ENCODE data around the gene NTM.

DNA sequence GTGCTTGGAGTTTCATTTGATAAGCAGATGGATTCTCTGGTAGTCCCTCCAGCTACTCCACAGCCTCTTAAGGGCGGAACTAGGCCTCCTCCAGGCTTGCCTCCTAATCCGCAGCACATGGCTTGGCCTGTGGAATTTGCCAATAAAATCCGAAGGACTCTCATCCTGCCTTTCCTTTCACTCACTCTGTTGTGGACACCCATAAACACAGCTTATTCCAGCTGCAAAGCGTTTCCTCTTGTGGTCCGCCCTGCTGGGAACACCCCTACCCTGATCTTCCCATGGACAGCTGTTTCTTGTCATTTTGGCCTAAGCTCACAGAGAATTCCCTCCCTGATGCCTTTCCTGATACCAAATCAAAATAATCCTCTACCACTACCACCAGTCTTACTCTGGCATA is 546.2 kb downstream of the NTM start:
- TF ChIP-seq CTCF (conservative IDR thresholded peaks at IDR 0.05 in 1 of 2, IDR thresholded peaks at IDR 0.05 in 1 of 2; ENCODE audit: low read depth in 1 of 2, low read length in 2 of 2) (no peak), EZH2 (IDR thresholded peaks at IDR 0.05; ENCODE audit: low read length, missing control alignments) (no peak)
